GM18519 (cell line): ENCODE data around the gene TRAPPC3L.
"Not testable (repeated sequence)": the region's sequence is repeated elsewhere in the genome, so short reads cannot be mapped to it uniquely, and the experiment has no call there.

ENCODE experiments used
- ATAC-seq: cut with Tn5 transposase; IDR thresholded peaks from one replicate; pipeline ENCODE4 v1.9.1; 2021; ENCODE audit warnings: mild to moderate bottlenecking, moderate library complexity; ENCODE audit not compliant: unreplicated experiment, low FRiP score

Gene TRAPPC3L

DNA sequence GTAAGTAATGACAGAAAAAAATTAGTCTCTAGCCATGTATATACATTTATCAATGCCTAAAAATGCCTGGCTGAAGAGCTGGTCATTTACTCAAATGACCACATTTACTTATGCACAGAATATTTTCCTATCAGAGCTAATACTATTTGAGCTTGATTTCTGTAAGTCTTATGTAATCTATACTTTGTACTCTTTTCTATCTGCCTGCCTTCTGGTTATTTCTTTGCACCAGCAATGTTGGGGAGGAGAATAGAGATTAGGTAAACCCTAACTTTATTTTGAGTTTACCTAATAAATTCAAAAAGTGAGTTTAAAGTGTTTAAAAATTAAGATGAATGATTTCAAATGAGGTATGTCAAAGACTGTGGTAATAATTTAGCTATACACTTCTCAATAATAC is 30.3 kb downstream of the TRAPPC3L start:
- ATAC-seq: no peak

DNA sequence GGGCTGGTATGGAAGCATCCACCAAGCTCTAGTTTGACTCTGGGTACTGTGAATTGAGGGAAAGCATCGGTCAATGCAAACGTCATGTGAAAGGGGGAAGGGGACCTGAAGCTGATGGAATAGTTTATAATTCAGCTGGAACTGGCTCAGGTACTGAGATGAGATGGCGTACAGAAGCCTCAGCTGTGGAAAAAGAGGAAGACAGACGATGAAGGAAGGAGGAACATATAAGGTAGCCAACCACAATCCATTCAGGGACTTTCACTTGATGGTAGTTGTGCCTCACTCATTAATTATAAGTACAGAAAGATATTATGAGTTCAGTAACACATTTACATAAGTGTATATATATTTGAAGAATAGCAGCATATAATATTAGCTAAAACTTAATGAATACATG is 31.4 kb downstream of the TRAPPC3L start:
- ATAC-seq: no peak

- ATAC-seq: no peak
Observed at GRCh38 chr6:116513224-116513875, 32.1 kb downstream of the TRAPPC3L start.

DNA sequence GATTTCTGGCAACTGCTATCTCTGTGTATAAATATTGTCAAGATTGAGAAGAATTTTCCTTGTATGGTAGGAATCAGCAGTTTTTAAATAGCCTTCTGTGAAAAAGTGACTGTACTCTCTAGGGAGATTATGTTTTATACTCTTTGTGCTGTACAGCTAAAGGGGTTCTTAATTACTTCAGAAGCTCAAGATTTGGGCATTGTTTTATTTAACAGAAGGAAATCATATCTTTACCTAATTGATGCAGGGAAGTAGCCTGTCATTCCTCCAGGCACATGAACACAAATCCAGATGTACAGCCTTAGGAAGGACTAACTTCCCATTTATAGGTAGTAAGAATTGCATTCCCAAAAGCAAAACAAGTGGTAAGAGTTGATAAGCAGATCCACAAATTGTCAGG is 32.8 kb downstream of the TRAPPC3L start:
- ATAC-seq: no peak

- peak; percentile 59 for ATAC-seq
Observed at GRCh38 chr6:116512111-116512559, 33.3 kb downstream of the TRAPPC3L start.

- ATAC-seq: no peak
Observed at GRCh38 chr6:116511424-116512110, 33.9 kb downstream of the TRAPPC3L start, which contains the start of gene CALHM5. TSS of gene CALHM5 (plus strand) at chr6:116511639. CDS start at chr6:116511697, 58 bp downstream.

- no peak for ATAC-seq
Observed at GRCh38 chr6:116508527-116508926, 37.0 kb downstream of the TRAPPC3L start.

GRCh38 chr6:116507324-116507723 is 38.2 kb downstream of the TRAPPC3L start:
- ATAC-seq: no peak

DNA sequence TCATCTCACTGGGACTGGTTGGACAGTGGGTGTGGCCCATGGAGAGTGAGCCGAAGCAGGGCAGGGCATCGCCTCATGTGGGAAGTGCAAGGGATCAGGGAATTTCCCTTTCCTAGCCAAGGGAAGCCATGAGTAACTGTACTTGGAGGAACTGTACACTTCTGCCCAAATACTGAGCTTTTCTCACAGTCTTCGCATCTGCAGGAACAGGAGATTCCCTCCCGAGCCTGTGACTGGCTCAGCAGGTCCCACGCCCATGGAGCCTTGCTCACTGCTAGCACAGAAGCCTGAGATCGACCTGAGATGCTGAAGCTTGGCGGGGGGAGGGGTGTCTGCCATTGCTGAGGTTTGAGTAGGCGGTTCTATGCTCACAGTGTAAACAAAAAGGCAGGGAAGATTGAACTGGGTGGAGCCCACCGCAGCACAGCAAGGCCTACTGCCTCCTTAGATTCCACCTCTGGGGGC is 44.5 kb downstream of the TRAPPC3L start:
- no peak for ATAC-seq

DNA sequence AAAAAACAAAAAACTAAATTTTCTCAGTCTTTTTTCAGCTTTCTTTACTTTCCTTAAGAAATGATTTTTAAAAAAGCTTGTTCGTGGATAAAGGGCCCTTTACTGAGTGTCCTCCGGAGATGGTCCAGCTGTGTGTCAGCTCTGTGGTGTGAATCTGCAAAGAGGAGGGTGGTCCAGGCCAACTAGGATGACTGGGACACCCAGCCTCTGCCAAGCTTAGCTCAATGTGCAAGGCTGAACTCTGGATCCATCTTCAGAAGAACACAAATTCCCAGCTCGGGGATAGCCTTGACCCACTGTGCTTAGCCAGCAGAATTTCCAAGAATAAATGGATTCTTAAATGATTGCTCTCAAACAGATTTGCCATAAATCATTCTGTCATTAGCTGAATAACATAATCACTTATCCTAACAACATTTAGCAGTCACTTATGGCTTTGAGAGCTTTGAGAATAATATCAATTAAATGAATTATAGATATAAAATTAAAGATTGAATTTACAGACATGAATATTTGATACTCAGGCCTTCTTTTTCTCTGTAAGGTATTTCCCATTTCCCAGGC is 48.3 kb downstream of the TRAPPC3L start:
- no peak for ATAC-seq

GRCh38 chr6:116495161-116495560 is 50.3 kb downstream of the TRAPPC3L start:
- not testable (repeated sequence) for ATAC-seq

GRCh38 chr6:116492331-116493067 is 53.0 kb downstream of the TRAPPC3L start:
- ATAC-seq: no peak

GRCh38 chr6:116491610-116492330 is 53.7 kb downstream of the TRAPPC3L start:
- no peak for ATAC-seq

DNA sequence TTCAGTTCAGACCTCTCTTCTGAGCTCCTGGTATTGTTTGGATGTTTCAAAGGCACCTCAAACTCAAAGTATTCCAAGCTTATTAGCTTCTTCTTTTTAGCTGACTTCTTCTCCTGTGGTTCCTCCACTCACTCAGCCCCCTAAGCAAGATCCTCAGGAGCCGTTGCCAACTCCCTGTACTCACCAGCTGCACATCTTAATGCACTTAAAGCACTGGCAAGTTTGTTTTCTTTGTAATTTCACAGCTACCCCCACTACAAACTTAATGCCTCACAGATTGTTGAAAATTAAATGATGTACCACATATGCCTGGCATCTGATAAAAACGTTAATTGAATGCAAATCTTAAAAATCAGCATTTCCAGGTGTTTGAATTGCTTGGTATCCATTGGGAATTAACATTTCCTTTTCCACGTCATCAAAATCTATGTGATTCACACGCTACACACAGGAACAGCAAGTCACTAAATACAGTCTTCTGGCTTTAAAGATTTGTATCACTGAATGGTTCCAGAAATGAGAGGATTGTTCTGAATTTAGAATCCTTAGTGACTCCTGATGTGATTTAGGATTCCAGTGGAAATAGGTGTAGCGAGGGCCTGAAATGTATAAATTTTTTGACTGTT is 59.8 kb downstream of the TRAPPC3L start:
- ATAC-seq: no peak

DNA sequence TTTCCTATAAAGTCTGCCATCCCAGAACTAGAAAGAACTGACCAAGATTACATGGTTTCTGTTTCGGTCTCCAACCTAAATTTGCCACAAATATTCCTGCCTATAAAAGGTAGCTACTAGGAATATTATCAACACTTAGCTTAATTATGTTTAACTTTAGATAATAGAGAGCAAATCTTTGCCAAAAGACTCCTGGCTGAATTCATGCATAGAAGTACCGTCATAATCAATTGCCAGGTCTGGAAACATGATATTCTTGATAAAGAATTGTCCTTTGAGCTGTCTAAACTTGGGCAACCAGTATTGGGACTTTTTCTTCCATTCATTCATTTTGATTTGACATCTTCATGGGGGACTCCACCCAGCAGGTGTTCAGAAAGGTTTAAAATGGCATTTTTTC is 61.9 kb downstream of the TRAPPC3L start:
- no peak for ATAC-seq

- ATAC-seq: no peak
Observed at GRCh38 chr6:116482780-116483179, 62.7 kb downstream of the TRAPPC3L start.

DNA sequence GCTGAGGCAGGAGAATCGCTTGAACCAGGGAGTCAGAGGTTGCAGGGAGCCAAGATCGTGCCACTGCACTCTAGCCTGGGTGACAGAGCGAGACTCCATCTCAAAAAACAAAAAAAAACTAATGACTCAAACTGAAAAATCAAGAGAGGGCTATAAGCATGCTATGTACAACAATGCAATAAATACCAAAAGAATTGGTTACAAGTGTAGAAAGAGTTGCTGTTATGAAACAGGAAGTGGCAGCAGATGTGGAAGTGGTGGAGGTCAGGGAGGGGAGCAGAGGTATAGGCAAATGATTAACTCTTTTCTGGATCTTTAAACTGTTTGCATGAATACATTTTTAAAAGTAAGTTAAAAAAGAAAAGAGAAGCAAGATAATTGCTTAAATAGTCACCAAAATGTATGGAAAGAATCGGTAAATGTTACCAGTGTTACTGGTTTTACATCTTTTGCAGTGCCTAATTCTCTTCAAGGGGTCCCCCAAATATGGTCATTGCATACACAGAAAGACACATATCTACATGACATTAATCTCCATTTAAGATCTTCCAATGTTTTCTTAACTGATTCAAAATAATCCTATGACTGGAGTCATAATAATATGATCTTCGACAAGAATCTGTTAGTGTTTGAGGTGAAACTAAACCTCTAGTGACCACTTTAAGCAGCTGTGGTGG is 69.3 kb downstream of the TRAPPC3L start:
- peak; percentile 100 for ATAC-seq

GRCh38 chr6:116475141-116475540 is 70.3 kb downstream of the TRAPPC3L start:
- no peak for ATAC-seq

GRCh38 chr6:116472706-116473105 is 72.8 kb downstream of the TRAPPC3L start:
- ATAC-seq: no peak
